ENCODE data around the gene RREB1.
"Not testable (repeated sequence)": the region's sequence is repeated elsewhere in the genome, so short reads cannot be mapped to it uniquely, and the experiment has no call there.

RREB1 gene

DNA sequence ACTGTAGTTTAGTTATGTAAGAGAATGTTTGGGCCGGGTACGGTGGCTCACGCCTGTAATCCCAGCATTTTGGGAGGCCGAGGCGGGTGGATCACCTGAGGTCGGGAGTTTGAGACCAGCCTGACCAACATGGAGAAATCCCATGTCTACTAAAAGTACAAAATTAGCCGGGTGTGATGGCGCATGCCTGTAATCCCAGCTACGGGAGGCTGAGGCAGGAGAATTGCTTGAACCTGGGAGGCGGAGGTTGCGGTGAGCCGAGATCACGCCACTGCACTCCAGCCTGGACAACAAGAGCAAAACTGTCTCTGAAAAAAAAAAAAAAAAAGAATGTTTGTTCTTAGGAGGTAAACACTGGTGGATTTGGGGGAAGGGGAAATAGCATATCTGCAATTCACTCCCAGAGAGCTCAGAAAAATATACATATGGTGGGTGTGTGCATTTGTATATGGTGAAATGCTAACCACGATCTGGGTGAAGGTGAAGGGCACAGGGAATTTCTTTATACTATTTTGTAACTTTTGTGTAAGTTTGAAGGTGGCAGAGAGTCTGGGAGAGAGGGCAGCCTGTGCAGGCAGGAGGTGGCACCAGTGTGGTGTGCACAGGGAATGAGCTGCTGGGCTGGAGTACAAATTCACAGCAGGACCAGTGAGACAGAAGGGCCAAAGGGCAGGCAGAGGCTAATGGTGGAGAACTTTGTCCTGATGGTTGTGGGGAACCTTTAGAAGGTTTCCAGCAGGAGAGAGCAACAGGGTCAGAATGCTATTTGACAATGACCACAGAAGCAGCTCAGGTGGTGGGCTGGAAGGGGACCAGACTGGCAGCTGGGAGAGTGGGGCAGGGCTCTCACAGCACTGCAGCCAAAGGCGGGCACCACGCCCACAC, 162.8 kb downstream of the RREB1 start:
- Mint-ChIP-seq H3K27ac (peak overlapping the region; percentile 28), H3K4me1 (ENCODE audit: low read depth) (peaks cover 56% of the 10 kb centered on the region), H3K4me3 (no peak overlapping the region), H3K27me3 (no peaks in the 10 kb centered on the region), H3K9me3 (no peaks in the 10 kb centered on the region), H3K36me3 (ENCODE audit: low read depth) (no peaks in the 10 kb centered on the region)
- intact Hi-C loops (cut with micrococcal nuclease), result no loop called here

DNA sequence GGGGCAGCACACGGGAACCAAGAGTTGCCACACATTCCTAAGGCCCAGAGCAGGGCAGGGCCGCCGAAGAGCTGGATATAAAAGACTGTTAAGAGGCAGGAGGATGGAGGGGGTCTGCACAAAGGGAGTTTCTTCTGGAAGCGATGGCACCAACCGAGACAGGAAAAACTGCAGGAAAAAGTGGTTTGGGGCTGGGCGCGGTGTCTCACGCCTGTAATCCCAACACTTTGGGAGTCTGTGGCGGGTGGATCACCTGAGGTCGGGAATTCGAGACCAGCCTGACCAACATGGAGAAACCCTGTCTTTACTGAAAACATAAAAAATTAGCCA, 163.4 kb downstream of the RREB1 start:
- peak overlapping the region; percentile 28 for H3K27ac Mint-ChIP-seq
- no peak overlapping the region for H3K4me3 Mint-ChIP-seq
- intact Hi-C loops (cut with micrococcal nuclease), result no loop called here
- no peaks in the 10 kb centered on the region for H3K9me3 Mint-ChIP-seq
- H3K36me3 Mint-ChIP-seq (ENCODE audit: low read depth), result no peaks in the 10 kb centered on the region
- no peaks in the 10 kb centered on the region for H3K27me3 Mint-ChIP-seq
- peaks cover 59% of the 10 kb centered on the region for H3K4me1 Mint-ChIP-seq (ENCODE audit: low read depth)

DNA sequence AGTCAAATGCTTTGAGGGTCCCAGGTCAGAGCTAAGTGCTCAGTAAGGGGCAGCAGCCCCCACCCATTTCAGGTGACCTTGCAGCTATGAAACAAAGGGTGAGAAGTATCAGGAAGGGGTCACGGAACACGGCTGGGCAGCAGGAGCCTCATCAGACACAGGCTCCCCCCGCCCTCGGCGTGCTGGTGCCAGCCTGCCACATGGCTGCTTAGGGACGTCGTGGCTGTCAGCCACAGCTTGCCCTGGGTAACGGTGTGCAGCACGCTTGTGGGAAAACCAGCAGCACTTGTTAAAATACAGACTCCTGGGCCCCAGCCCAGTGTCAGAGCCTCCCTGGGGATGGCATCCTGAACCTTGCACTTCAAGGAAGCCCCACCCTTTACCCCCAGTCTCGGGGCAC, 165.9 kb downstream of the RREB1 start:
- no peaks in the 10 kb centered on the region for H3K9me3 Mint-ChIP-seq
- intact Hi-C loops (cut with micrococcal nuclease), result no loop called here
- no peak overlapping the region for H3K4me3 Mint-ChIP-seq
- H3K27me3 Mint-ChIP-seq, result no peaks in the 10 kb centered on the region
- no peaks in the 10 kb centered on the region for H3K36me3 Mint-ChIP-seq (ENCODE audit: low read depth)
- peaks cover 47% of the 10 kb centered on the region for H3K4me1 Mint-ChIP-seq (ENCODE audit: low read depth)
- H3K27ac Mint-ChIP-seq, result no peak overlapping the region

DNA sequence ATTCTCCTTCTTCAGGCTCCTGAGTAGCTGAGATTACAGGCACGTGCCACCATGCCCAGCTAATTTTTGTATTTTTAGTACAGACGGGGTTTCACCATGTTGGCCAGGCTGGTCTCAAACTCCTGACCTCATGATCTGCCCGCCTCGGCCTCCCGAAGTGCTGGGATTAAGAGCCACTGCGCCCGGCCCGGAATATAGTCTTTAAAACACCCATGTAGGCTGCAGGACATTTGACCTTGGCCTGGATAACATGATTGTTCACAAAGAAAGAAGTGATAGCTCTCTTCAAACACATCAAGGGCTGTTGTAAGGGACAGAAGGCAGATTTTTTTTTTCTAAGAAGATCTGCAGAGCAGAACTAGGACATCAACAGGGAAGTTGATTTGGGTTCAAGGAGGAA, 166.8 kb downstream of the RREB1 start:
- H3K36me3 Mint-ChIP-seq (ENCODE audit: low read depth); H3K27me3 Mint-ChIP-seq; H3K9me3 Mint-ChIP-seq; H3K27ac Mint-ChIP-seq; intact Hi-C loops (cut with micrococcal nuclease); H3K4me3 Mint-ChIP-seq: not testable (repeated sequence)
- peaks cover 49% of the 10 kb centered on the region for H3K4me1 Mint-ChIP-seq (ENCODE audit: low read depth)

DNA sequence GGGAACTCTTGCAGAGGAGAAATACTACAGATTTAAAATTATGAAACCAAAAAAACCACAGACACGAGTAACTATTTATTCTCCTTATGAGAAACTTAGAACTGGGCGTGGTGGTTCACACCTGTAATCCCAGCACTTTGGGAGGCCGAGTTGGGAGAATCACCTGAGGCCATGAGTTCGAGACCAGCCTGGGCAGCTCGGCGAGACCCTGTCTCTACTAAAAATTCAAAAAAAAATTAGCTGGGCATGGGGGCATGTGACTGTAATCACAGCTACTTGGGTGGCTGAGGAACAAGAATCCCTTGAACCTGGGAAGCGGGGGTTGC, 168.4 kb downstream of the RREB1 start:
- H3K4me3 Mint-ChIP-seq, result no peak overlapping the region
- peak overlapping the region; percentile 43 for H3K27ac Mint-ChIP-seq
- H3K9me3 Mint-ChIP-seq, result no peaks in the 10 kb centered on the region
- H3K27me3 Mint-ChIP-seq, result no peaks in the 10 kb centered on the region
- H3K4me1 Mint-ChIP-seq (ENCODE audit: low read depth), result peaks cover 48% of the 10 kb centered on the region
- intact Hi-C loops (cut with micrococcal nuclease), result loop anchor here (2.0 to 5.0 kb wide), 2 partner anchors 34 to 339 kb away; no protein-coding TSS in a partner anchor
- H3K36me3 Mint-ChIP-seq (ENCODE audit: low read depth), result no peaks in the 10 kb centered on the region

DNA sequence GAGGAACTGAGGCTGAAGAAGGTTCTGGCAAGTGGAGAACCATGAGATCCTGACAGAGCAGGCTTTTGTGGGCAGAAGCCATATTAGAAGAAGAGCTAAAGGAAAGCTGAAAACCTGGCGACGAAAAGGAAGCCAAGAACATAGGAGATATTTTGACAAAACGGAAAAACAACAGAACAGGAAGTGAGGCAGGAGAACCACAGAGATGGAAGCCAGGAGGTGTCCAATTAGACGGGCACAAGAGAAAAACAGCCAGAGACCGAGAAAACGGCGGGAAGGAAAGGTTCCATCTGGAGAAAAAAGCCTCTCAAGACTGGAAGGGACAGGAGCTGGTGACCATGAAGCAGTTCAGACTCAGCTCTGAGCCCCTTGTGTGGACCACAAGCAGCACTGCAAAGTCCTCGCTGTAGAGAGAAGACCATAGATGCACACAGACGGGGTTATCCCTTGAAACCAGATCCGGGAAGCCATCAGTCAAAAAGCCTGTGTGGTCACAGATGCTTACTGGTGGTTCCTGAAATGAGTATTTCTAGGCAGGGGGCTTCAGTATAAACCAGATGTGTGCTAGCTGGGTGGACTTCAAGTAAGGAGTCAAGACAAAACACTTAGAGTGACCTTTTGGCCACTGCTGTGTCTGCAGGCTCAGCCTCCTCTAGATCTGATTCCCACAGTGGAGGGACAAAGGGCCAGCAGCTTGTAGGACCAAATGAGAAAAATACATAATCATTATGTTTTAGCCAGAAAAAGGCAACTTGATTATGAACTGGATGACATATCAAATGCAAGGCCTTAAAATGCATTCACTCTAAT, 174.5 kb downstream of the RREB1 start:
- Mint-ChIP-seq H3K9me3 (no peaks in the 10 kb centered on the region), H3K27ac (peak overlapping the region; percentile 62), H3K27me3 (no peaks in the 10 kb centered on the region), H3K4me3 (peak overlapping the region; percentile 13), H3K4me1 (ENCODE audit: low read depth) (peaks cover 39% of the 10 kb centered on the region), H3K36me3 (ENCODE audit: low read depth) (peaks cover 34% of the 10 kb centered on the region)
- intact Hi-C loops (cut with micrococcal nuclease), result no loop called here

DNA sequence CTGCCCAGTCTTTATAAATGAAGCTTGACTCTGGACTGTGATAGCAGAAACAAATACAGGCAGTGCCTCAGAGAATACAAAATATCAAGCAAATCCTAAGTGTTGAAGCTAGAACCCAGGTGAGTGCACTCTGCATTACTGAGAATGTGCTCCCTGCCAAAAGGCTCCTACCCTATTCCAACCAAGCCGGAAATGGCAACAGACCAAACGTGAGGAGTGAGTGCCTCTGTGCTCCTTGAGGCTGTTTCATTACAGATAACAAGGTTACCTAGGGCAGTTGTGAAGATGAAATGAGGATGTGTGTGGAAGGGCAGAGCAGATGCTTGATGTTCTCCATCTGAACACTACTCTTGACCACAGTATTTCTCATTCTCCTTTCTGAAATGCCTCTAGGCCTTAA, 175.9 kb downstream of the RREB1 start:
- no peaks in the 10 kb centered on the region for H3K9me3 Mint-ChIP-seq
- H3K4me3 Mint-ChIP-seq, result no peak overlapping the region
- H3K27ac Mint-ChIP-seq, result no peak overlapping the region
- intact Hi-C loops (cut with micrococcal nuclease), result no loop called here
- no peaks in the 10 kb centered on the region for H3K27me3 Mint-ChIP-seq
- peaks cover 48% of the 10 kb centered on the region for H3K36me3 Mint-ChIP-seq (ENCODE audit: low read depth)
- peaks cover 28% of the 10 kb centered on the region for H3K4me1 Mint-ChIP-seq (ENCODE audit: low read depth)

DNA sequence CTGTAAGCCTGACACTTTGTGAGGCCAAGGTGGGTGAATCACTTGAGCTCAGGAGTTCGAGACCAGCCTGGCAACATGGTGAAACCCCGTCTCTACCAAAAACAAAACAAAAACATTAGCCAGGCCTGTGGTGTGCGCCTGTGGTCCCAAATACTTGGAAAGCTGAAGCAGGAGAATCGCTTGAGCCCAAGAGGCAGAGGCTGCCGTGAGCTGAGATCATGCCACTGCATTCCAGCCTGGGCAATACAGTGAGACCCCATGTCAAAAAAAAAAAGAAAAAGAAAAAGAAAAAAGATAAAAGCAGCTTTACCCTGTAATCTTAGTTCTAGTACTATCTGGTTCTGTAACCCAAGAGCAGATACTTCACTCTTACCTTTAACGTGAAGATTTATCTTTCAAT, 177.7 kb downstream of the RREB1 start:
- H3K4me3 Mint-ChIP-seq, result no peak overlapping the region
- H3K27me3 Mint-ChIP-seq, result no peaks in the 10 kb centered on the region
- peaks cover 19% of the 10 kb centered on the region for H3K4me1 Mint-ChIP-seq (ENCODE audit: low read depth)
- peaks cover 65% of the 10 kb centered on the region for H3K36me3 Mint-ChIP-seq (ENCODE audit: low read depth)
- intact Hi-C loops (cut with micrococcal nuclease), result no loop called here
- no peak overlapping the region for H3K27ac Mint-ChIP-seq
- no peaks in the 10 kb centered on the region for H3K9me3 Mint-ChIP-seq

DNA sequence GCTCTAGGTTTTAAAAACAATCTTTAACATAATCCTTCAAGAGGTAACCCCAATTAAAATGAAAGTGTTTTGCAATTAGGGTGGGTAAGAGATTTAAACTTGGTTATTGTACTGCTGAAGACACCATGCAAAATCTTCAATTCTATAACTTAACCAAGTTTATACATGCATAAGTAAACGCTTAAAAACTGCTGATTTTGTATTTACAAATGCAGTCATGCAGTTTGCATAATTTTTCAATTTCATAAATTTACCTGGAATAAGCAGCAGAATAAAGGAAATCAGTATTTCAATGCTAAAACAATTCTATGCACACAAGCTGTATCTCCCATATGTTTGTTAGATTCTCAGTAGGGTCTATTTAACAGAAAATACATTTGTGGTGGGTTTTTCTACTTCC, 182.3 kb downstream of the RREB1 start:
- Mint-ChIP-seq H3K4me1 (ENCODE audit: low read depth) (no peaks in the 10 kb centered on the region), H3K36me3 (ENCODE audit: low read depth) (peaks cover 92% of the 10 kb centered on the region), H3K9me3 (no peaks in the 10 kb centered on the region), H3K4me3 (no peak overlapping the region), H3K27me3 (no peaks in the 10 kb centered on the region), H3K27ac (no peak overlapping the region)
- intact Hi-C loops (cut with micrococcal nuclease), result no loop called here

DNA sequence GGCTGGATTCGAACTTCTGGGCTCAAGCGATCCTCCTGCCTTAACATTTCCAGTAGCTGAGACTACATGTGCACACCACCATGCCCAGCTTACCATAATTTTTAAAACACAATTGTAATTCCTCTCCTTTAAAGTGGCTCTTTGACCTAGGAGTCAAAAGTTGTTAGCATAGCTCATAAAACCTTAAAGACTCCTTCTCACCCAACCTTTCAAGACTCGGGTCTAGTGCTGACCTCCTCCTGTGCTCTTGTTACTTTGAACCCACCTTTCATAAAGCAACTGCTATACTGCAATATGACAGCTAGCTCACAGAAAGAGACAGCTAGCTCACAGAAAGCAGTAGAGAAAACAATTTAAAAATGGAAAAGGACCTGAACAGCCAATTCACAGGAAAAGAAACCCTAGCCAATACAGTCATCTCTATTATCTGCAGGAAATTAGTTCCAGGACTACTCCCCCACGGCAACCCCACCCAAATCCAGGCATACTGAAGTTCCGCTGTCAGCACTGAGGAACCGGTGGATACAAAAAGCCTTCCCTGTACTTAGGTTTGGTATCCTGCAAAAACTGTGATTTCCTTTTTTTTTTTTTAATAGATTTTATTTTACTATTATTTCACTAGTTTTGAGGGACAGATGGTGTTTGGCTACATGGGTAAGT, 185.0 kb downstream of the RREB1 start:
- no peaks in the 10 kb centered on the region for H3K9me3 Mint-ChIP-seq
- intact Hi-C loops (cut with micrococcal nuclease), result no loop called here
- peaks cover 87% of the 10 kb centered on the region for H3K36me3 Mint-ChIP-seq (ENCODE audit: low read depth)
- H3K27me3 Mint-ChIP-seq, result no peaks in the 10 kb centered on the region
- no peak overlapping the region for H3K4me3 Mint-ChIP-seq
- H3K4me1 Mint-ChIP-seq (ENCODE audit: low read depth), result no peaks in the 10 kb centered on the region
- H3K27ac Mint-ChIP-seq, result peak overlapping the region; percentile 10

DNA sequence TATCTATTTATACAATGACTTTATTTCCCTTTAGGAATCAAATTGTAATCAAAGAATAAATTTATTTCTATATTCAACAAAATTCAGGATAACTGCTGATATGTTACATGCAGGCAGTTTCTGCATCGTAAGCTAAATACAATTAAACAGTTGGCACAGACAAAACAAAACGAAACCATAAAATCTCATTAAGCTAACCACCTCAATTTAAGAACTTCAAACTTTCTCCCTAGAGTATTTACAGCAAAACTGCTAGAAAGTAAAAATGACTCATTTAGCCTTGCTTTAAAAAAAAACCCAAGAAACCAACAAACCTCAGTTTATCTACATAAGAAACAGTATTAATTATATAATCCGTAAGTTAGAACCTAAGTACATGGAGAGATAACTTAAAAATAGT, 188.2 kb downstream of the RREB1 start:
- Mint-ChIP-seq H3K9me3 (no peaks in the 10 kb centered on the region), H3K27me3 (no peaks in the 10 kb centered on the region), H3K4me1 (ENCODE audit: low read depth) (peaks cover 3% of the 10 kb centered on the region), H3K4me3 (no peak overlapping the region), H3K27ac (no peak overlapping the region), H3K36me3 (ENCODE audit: low read depth) (peaks cover 87% of the 10 kb centered on the region)
- intact Hi-C loops (cut with micrococcal nuclease), result no loop called here

DNA sequence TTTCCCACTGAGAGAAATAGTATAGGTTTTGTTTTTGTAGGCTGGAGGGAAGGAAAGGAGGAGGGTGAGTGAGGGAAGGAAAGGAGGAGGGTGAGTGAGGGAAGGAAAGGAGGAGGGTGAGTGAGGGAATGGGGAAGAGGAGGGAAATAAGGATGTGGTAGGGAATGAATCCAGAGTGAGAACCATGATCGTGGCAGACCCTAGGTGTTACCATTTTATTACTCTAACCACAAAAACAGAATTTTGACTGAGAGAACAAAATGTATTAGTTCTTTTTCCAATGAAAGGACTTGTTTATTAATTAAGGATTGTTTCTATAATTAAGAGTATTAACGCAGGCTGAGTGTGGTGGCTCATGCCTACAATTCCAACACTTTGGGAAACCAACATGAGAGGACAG, 188.8 kb downstream of the RREB1 start:
- intact Hi-C loops (cut with micrococcal nuclease), result no loop called here
- no peak overlapping the region for H3K4me3 Mint-ChIP-seq
- peaks cover 5% of the 10 kb centered on the region for H3K4me1 Mint-ChIP-seq (ENCODE audit: low read depth)
- no peak overlapping the region for H3K27ac Mint-ChIP-seq
- H3K27me3 Mint-ChIP-seq, result no peaks in the 10 kb centered on the region
- no peaks in the 10 kb centered on the region for H3K9me3 Mint-ChIP-seq
- peaks cover 87% of the 10 kb centered on the region for H3K36me3 Mint-ChIP-seq (ENCODE audit: low read depth)

DNA sequence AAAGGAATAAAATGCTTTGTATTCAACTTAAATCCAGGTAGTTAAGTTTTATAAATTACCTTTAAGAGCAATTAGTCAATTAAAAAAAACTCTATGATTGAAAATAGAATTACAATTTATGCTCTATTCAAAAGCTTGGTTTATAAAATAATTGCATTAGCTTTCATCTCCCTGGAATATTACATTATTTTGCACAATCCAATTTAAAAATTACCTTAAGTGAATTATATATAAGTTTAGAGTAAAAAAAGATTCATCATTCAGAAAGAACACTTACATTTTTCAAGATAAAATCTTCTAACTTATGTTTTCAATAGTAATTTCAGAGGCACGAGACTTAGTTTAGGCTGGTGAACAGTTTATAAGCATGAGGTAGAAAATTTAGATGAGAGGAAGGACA, 190.4 kb downstream of the RREB1 start:
- Mint-ChIP-seq H3K27ac (no peak overlapping the region), H3K4me3 (no peak overlapping the region), H3K4me1 (ENCODE audit: low read depth) (peaks cover 5% of the 10 kb centered on the region), H3K36me3 (ENCODE audit: low read depth) (peaks cover 87% of the 10 kb centered on the region), H3K27me3 (no peaks in the 10 kb centered on the region), H3K9me3 (no peaks in the 10 kb centered on the region)
- intact Hi-C loops (cut with micrococcal nuclease), result no loop called here

DNA sequence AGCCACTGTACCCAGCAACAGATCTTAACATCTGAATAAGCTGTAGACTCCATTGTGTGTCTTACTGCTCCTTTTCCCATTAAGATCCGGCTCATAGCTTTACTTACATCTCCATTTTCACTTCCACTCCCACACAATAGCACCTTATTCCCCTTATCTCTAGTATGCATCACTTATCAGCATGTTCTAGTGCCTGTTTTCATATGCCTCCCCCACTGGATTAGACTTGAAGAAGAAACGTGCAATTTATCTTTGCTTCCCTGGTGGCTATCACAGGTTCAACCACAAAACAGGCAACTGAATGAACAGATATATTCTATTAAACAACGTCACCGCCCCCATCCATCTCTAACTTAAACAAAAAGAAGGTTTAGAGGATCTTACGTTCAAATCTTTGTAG, 193.2 kb downstream of the RREB1 start:
- intact Hi-C loops (cut with micrococcal nuclease), result no loop called here
- peaks cover 99% of the 10 kb centered on the region for H3K36me3 Mint-ChIP-seq (ENCODE audit: low read depth)
- H3K27me3 Mint-ChIP-seq, result no peaks in the 10 kb centered on the region
- H3K4me1 Mint-ChIP-seq (ENCODE audit: low read depth), result peaks cover 19% of the 10 kb centered on the region
- no peak overlapping the region for H3K4me3 Mint-ChIP-seq
- no peaks in the 10 kb centered on the region for H3K9me3 Mint-ChIP-seq
- no peak overlapping the region for H3K27ac Mint-ChIP-seq
